ENCODE data around the gene TRABD2B.

Gene TRABD2B

DNA sequence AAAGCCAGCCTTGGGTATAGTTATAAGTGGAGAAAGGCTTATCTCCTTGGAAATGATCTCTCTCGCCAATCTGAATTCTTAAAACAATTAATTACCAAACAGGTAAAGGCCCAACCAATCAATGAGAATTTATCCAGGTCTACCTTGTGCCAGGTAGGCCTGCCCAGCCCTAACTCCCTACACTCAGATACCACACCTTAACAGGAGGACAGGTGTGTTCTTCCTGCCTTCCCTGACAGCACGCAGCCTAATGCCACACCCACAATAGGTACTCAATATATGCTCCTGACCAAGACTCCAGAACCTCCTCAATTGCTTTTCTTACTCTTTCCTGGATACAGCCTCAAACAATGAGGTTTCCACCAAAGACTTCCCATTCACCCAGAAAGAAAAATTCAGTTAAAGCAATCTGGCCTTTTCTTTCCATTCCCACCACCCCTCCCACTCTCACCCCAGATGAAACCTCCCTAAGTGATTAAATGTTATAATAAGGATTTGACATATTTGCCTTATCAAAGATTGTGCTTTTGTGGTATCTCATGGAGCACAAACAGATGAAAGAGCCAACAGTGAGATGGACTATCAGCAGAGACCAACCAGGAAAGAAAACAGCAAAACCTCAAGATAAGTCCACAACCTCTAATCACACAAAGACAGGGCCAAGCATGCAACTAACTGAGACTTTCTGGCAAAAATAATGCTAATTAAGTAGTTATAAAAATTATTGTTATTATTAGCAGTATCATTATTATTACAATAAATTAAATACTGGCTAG, 25.6 kb downstream of the TRABD2B start (continued):
- no peak for TF ChIP-seq ZNF18 (tag by site-specific recombination; IDR thresholded peaks at IDR 0.05)

- ChIA-PET POLR2A (no interaction called here), CTCF (no interaction called here)
- Histone ChIP-seq H3K36me3 (ENCODE audit: control insufficient read depth in 2 of 2, insufficient read depth in 1 of 2, low read length in 2 of 2) (no peaks in the 10 kb centered on the region), H3K27ac (ENCODE audit: extremely low read depth, low read depth, low read length) (no peak overlapping the region), H3K4me3 (ENCODE audit: low read depth, low read length) (no peak overlapping the region), H3K4me1 (ENCODE audit: control insufficient read depth, insufficient read depth, low read length) (peaks cover 8% of the 10 kb centered on the region), H3K9me3 (ENCODE audit: control insufficient read depth, insufficient read depth, low read depth, low read length) (no peaks in the 10 kb centered on the region)
- TF ChIP-seq TSHZ1 (tag by site-specific recombination; IDR thresholded peaks at IDR 0.05; ENCODE audit: borderline replicate concordance), result no peak
- TF ChIP-seq ZNF645 (tag by site-specific recombination; IDR thresholded peaks at IDR 0.05), result no peak
- no peak for TF ChIP-seq KLF17 (tag by site-specific recombination; IDR thresholded peaks at IDR 0.05)
- no peak for TF ChIP-seq ZNF596 (tag by site-specific recombination; IDR thresholded peaks at IDR 0.05)
- TF ChIP-seq, protein P1, sequence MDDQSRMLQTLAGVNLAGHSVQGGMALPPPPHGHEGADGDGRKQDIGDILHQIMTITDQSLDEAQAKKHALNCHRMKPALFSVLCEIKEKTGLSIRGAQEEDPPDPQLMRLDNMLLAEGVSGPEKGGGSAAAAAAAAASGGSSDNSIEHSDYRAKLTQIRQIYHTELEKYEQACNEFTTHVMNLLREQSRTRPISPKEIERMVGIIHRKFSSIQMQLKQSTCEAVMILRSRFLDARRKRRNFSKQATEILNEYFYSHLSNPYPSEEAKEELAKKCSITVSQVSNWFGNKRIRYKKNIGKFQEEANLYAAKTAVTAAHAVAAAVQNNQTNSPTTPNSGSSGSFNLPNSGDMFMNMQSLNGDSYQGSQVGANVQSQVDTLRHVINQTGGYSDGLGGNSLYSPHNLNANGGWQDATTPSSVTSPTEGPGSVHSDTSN (CRISPR knock-in tag; IDR thresholded peaks at IDR 0.05), result no peak
- no peak for TF ChIP-seq GLI2 (tag by site-specific recombination; IDR thresholded peaks at IDR 0.05; ENCODE audit: borderline replicate concordance, low read depth)
- TF ChIP-seq ZNF146 (tag by site-specific recombination; IDR thresholded peaks at IDR 0.05), result no peak
- TF ChIP-seq SP3 (tag by site-specific recombination; IDR thresholded peaks at IDR 0.05), result no peak
- no peak for TF ChIP-seq ZBTB1 (tag by site-specific recombination; IDR thresholded peaks at IDR 0.05)
- no peak for TF ChIP-seq ZBTB44 (tag by site-specific recombination; IDR thresholded peaks at IDR 0.05)
- TF ChIP-seq ZSCAN16 (tag by site-specific recombination; IDR thresholded peaks at IDR 0.05), result no peak
- TF ChIP-seq ZNF280C (tag by site-specific recombination; IDR thresholded peaks at IDR 0.05), result no peak
- TF ChIP-seq AEBP2 (tag by site-specific recombination; IDR thresholded peaks at IDR 0.05; ENCODE audit: borderline replicate concordance), result no peak
- no peak for TF ChIP-seq ZNF404 (tag by site-specific recombination; IDR thresholded peaks at IDR 0.05)
- no peak for TF ChIP-seq ZNF701 (tag by site-specific recombination; IDR thresholded peaks at IDR 0.05)
- TF ChIP-seq, protein P2, sequence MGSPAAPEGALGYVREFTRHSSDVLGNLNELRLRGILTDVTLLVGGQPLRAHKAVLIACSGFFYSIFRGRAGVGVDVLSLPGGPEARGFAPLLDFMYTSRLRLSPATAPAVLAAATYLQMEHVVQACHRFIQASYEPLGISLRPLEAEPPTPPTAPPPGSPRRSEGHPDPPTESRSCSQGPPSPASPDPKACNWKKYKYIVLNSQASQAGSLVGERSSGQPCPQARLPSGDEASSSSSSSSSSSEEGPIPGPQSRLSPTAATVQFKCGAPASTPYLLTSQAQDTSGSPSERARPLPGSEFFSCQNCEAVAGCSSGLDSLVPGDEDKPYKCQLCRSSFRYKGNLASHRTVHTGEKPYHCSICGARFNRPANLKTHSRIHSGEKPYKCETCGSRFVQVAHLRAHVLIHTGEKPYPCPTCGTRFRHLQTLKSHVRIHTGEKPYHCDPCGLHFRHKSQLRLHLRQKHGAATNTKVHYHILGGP (tag by site-specific recombination; IDR thresholded peaks at IDR 0.05), result no peak
- no peak for TF ChIP-seq ZBTB7A (tag by site-specific recombination; IDR thresholded peaks at IDR 0.05; ENCODE audit: low read depth)
Measured at GRCh38 chr1:47970882-47971281, 26.3 kb downstream of the TRABD2B start.
